IMR-90 (cell line): ENCODE results near the gene SLC2A13.

ENCODE experiments used
- BHLHE40 ChIP-seq: fragments of 150-350 bp; IDR thresholded peaks from 2 replicates; pipeline ENCODE4 v1.6.1; 2016; ENCODE audit warnings: mild to moderate bottlenecking, low read depth, low read length
- MAFK ChIP-seq: IDR thresholded peaks from 2 replicates; pipeline ENCODE4 v1.6.1; 2012; ENCODE audit warnings: low read depth, low read length, improper control_type of control experiment
- POLR2A ChIP-seq: IDR thresholded peaks from 2 replicates; pipeline ENCODE4 v1.6.1; 2012; ENCODE audit warnings: mild to moderate bottlenecking, low read depth, low read length
- TF ChIP-seq, protein P1 (sequence below): conservative IDR thresholded peaks from 2 replicates; pipeline ENCODE4 v1.5.1; 2012; ENCODE audit warnings: mild to moderate bottlenecking, low read depth, low read length, improper control_type of control experiment
- TF ChIP-seq, protein P2 (sequence below): fragments of 150-350 bp; IDR thresholded peaks from 2 replicates; pipeline ENCODE4 v1.6.1; 2016; ENCODE audit warnings: low read depth, mild to moderate bottlenecking, low read length, moderate library complexity, borderline replicate concordance

DNA sequence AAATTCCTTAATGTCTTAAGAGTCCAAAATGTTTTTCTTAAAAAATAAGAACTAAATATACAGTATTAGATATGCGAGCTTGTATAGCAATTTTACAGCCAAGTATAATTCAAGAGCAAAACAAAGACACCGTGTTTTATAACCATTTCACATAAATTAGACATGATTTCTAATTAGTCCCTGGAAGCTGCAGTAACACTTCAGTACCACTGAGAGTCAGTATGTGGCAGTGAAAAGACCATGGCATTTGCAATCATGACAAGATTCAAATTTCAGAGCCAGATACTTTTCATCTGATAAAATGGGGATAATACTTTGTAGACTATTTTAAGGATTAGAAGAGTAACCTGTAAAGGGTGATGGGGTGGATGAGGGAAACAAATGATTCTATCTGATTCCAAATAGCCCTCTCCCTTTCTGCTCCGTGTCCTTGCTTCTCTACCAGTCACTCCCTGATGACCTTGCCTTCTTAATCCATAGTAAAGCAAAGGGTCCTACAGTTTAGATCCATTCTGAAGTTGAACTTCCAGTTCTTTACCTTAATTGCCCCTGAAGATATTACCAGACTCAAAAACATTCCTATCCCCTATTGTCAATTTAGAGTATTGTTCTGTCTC lies 340.8 kb downstream of the SLC2A13 start:
- TF ChIP-seq POLR2A (0 out of 2 replicates have a peak, but pooled peaks have one; percentile 19), MAFK (no peak), BHLHE40 (no peak)
- TF ChIP-seq, protein P1, sequence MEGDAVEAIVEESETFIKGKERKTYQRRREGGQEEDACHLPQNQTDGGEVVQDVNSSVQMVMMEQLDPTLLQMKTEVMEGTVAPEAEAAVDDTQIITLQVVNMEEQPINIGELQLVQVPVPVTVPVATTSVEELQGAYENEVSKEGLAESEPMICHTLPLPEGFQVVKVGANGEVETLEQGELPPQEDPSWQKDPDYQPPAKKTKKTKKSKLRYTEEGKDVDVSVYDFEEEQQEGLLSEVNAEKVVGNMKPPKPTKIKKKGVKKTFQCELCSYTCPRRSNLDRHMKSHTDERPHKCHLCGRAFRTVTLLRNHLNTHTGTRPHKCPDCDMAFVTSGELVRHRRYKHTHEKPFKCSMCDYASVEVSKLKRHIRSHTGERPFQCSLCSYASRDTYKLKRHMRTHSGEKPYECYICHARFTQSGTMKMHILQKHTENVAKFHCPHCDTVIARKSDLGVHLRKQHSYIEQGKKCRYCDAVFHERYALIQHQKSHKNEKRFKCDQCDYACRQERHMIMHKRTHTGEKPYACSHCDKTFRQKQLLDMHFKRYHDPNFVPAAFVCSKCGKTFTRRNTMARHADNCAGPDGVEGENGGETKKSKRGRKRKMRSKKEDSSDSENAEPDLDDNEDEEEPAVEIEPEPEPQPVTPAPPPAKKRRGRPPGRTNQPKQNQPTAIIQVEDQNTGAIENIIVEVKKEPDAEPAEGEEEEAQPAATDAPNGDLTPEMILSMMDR = peak; percentile 86
- TF ChIP-seq, protein P2, sequence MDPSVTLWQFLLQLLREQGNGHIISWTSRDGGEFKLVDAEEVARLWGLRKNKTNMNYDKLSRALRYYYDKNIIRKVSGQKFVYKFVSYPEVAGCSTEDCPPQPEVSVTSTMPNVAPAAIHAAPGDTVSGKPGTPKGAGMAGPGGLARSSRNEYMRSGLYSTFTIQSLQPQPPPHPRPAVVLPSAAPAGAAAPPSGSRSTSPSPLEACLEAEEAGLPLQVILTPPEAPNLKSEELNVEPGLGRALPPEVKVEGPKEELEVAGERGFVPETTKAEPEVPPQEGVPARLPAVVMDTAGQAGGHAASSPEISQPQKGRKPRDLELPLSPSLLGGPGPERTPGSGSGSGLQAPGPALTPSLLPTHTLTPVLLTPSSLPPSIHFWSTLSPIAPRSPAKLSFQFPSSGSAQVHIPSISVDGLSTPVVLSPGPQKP = no peak
